Activated CD4-positive, alpha-beta memory T cell treated with anti-CD3 and anti-CD28 coated beads for 36 hours (primary cell): ENCODE data around the gene SREBF1. TPM values are rescaled to one million over a fixed set of nuclear protein-coding genes. Genes with fewer than 3 reads are reported as not detected.

ENCODE experiments used
- CTCF ChIA-PET: fragments of 350-600 bp; sonication (Branson Sonifier 250); formaldehyde crosslinking; loops from one replicate; lab custom pipeline; 2021; ENCODE audit warnings: antibody characterized with exemption, inconsistent platforms; lab: Charles Lee
- POLR2A ChIA-PET: fragments of 350-600 bp; sonication (Branson Sonifier 250); formaldehyde crosslinking; loops from one replicate; lab custom pipeline; 2021; ENCODE audit warnings: antibody characterized with exemption; lab: Charles Lee
- DNase-seq: peaks from one replicate; pipeline ENCODE4 v3.0.0-alpha.2; 2020
- H3K27ac Mint-ChIP-seq: one replicate; pipeline ENCODE4 v1.8.0; 2021; ENCODE audit warnings: mixed read lengths
- H3K27me3 Mint-ChIP-seq: one replicate; pipeline ENCODE4 v1.8.0; 2021; ENCODE audit warnings: mixed read lengths
- H3K36me3 Mint-ChIP-seq: one replicate; pipeline ENCODE4 v1.8.0; 2021; ENCODE audit warnings: mixed read lengths
- H3K4me1 Mint-ChIP-seq: one replicate; pipeline ENCODE4 v1.8.0; 2021; ENCODE audit warnings: low read depth, mixed read lengths
- H3K4me3 Mint-ChIP-seq: one replicate; pipeline ENCODE4 v1.8.0; 2021; ENCODE audit warnings: mild to moderate bottlenecking, mixed read lengths
- H3K9me3 Mint-ChIP-seq: one replicate; pipeline ENCODE4 v1.8.0; 2021; ENCODE audit warnings: mixed read lengths
- intact Hi-C: fragments of 100-400 bp; cut with micrococcal nuclease; formaldehyde crosslinking; loops from one replicate; pipeline ENCODE4 v1.15.1; 2023
- total RNA-seq, 2 experiments: library from RNA; stranded (reverse); gene quantifications; one replicate each; pipeline ENCODE4 v1.2.3, GENCODE V29; 2021

The SREBF1 gene
- total RNA-seq, 2 experiments from 2014 or later = 93.7 to 106 TPM

DNA sequence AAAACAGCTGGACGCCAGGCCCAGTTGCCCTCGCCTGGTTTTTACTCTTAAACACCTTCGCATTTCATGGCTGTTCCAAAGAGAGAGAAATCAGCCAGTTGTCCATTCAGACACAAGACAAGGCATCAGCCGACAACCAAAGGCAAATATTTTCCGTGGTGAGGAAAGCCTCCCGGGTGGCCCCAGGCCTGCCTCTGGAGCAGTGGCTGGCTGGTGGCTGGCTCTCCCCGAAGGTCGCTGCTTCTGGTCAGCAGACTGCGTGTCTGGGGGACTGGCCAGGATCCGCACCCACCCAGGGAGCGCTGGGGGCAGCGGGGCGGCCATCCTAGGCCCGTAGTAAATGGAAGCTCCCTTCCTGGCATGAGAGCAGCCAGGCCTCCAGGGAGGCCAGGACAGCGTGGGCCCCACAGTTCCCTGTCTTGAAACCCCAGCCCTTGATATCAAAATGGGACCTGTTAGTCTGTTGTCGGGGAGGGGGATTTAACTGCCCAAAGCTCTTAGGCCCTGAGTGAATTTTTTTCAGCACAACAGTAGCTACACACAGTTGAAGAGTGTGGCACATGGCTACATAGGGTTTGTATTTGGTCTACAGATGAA, 57.7 kb downstream of the SREBF1 start:
- DNase-seq = no peak
- no peak overlapping the region for H3K27ac Mint-ChIP-seq
- H3K27me3 Mint-ChIP-seq = no peaks in the 10 kb centered on the region
- no peak overlapping the region for H3K4me3 Mint-ChIP-seq
- no peaks in the 10 kb centered on the region for H3K9me3 Mint-ChIP-seq
- ChIA-PET POLR2A (no interaction called here), CTCF (interaction anchor here (1.0 to 1.1 kb wide), 2 partner anchors 70 to 99 kb away, joined by 3 read pairs; no protein-coding TSS in a partner anchor)
- H3K36me3 Mint-ChIP-seq = no peaks in the 10 kb centered on the region
- intact Hi-C loops = no loop called here
- peaks cover 3% of the 10 kb centered on the region for H3K4me1 Mint-ChIP-seq

DNA sequence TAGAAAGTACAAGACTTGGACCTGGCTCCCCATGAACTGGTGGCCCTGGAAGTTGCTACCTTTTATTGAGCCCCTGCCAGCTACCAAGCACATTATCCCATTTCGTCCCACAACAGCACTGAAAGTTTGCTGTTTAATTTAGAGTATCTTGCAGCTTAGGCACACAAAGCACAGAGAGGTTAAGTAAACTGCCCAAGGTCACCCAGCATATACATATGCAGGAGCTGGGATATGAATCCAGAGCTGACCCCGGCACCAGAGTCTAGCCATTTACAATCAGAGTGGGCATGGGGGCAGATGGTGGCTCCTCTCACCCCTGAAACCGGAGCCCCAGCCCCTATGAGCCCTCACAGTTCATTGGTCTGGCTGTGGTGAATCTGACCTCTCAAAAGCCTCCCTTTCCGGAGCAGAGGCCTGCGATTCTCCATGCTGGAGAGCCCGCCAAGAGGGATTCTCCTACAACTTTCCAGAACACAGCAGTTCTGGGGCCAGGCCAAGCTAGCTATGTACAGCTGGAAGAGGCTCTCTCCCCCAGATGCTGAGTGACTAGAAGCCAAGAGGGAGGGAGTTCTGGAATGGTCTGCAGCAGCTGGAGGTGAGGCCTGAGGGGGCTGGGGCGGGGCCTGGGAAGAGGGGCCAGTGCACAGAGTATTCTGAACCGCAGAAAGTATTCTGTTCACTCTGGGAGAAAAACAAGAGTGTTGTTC, 58.3 kb downstream of the SREBF1 start:
- Mint-ChIP-seq H3K9me3 (no peaks in the 10 kb centered on the region), H3K4me3 (no peak overlapping the region), H3K4me1 (peaks cover 5% of the 10 kb centered on the region), H3K27me3 (no peaks in the 10 kb centered on the region), H3K27ac (no peak overlapping the region), H3K36me3 (no peaks in the 10 kb centered on the region)
- CTCF ChIA-PET = interaction anchor here (1.1 to 1.2 kb wide), 2 partner anchors 33 to 98 kb away, joined by 3 read pairs; no protein-coding TSS in a partner anchor
- POLR2A ChIA-PET = no interaction called here
- DNase-seq = no peak
- intact Hi-C loops = no loop called here

DNA sequence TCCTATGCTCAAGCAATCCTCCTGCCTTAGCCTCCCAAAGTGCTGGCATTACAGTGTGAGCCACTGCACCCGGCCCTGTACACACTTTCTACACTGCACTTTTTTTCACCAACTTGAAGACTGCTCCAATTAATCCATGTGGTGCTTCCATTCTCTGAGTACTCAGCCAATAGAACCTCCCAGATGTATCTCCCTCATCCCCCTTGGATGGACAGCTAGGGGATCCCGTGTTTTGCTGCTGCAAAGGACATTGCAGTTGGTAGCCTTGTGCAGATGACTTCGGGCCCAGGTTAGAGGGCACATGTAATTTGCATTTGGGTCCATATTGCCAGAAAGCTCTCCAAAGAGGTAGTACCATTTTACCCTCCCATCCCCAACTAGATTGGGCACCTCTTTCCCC, 59.9 kb downstream of the SREBF1 start:
- H3K4me3 Mint-ChIP-seq = no peak overlapping the region
- no peaks in the 10 kb centered on the region for H3K27me3 Mint-ChIP-seq
- intact Hi-C loops = no loop called here
- no peak for DNase-seq
- H3K9me3 Mint-ChIP-seq = no peaks in the 10 kb centered on the region
- H3K4me1 Mint-ChIP-seq = peaks cover 5% of the 10 kb centered on the region
- no peaks in the 10 kb centered on the region for H3K36me3 Mint-ChIP-seq
- CTCF ChIA-PET = interaction anchor here (1.4 kb wide), 1 partner anchor 142 kb away, joined by 4 read pairs; no protein-coding TSS in a partner anchor
- POLR2A ChIA-PET = no interaction called here
- H3K27ac Mint-ChIP-seq = no peak overlapping the region

DNA sequence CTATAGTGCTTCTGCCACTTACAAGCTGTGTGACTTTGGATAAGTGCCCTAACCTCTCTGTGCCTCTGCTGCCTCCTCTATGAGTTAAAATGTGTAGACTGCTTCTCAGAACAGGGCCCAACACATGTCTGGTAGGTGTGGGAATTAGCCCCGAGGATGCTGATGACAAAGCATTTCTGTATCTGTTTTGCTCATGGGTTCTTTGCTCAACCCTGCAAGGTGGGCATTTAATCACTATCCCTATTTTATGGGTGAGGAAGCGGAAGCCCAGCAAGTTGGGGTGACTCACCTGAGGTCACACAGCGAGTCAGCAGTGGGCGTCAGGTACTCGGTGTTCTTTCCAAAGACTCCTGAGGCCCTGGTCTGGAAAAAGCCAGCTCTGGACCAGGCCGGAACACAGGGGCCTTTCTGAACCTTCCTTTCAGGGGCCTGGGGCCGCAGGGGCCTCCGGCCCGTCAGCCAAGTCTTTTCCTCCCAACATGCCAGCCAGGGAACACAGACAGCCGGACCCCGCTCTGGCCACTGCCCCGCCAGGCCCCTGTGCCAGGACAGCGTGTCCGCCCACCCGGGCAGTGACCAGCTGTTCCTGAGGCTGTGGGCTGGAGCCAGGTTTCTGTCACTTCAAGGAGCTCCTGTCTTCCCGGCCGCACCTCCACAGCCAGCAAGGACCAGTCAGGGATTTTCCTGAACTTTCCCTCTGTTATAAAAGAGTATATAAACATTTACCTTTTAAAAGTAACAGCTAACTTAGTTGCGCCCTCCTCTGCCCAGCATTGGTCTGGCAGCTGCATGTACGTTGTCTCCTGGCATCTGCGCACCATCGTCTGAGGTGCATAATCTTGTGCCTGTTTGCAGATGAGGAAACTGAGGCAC, 62.5 kb downstream of the SREBF1 start:
- Mint-ChIP-seq H3K27me3 (no peaks in the 10 kb centered on the region), H3K36me3 (no peaks in the 10 kb centered on the region), H3K27ac (no peak overlapping the region), H3K4me3 (no peak overlapping the region), H3K4me1 (peaks cover 5% of the 10 kb centered on the region), H3K9me3 (no peaks in the 10 kb centered on the region)
- ChIA-PET CTCF (interaction anchor here (1.2 to 1.3 kb wide), 2 partner anchors 10 to 92 kb away, joined by 4 read pairs; no protein-coding TSS in a partner anchor), POLR2A (interaction anchor here (1.2 kb wide), 1 partner anchor 19 kb away, joined by 4 read pairs; no protein-coding TSS in a partner anchor)
- peak; percentile 48 for DNase-seq
- intact Hi-C loops = no loop called here

DNA sequence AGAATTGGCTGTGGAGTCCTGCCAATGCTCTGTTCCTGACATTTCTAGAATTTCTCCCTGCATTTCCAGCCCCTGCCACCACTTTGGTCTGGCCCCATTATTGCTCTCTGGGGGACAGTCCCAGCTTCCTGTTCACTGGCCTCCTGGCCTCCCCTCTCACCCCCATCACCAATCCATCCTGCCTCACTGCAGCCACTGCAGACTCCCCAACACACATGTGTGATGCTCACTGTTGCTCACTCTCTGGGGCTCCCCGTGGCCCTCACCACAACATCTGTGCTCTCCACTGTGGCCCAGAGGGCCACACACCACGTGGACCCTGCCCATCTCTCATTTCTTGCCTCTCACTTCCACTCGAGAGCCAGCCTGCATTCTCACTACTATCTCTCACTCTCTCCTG, 64.6 kb downstream of the SREBF1 start:
- Mint-ChIP-seq H3K4me1 (peaks cover 5% of the 10 kb centered on the region), H3K36me3 (no peaks in the 10 kb centered on the region), H3K27me3 (no peaks in the 10 kb centered on the region), H3K4me3 (no peak overlapping the region), H3K9me3 (no peaks in the 10 kb centered on the region), H3K27ac (no peak overlapping the region)
- ChIA-PET CTCF (no interaction called here), POLR2A (no interaction called here)
- intact Hi-C loops = no loop called here
- DNase-seq = no peak

DNA sequence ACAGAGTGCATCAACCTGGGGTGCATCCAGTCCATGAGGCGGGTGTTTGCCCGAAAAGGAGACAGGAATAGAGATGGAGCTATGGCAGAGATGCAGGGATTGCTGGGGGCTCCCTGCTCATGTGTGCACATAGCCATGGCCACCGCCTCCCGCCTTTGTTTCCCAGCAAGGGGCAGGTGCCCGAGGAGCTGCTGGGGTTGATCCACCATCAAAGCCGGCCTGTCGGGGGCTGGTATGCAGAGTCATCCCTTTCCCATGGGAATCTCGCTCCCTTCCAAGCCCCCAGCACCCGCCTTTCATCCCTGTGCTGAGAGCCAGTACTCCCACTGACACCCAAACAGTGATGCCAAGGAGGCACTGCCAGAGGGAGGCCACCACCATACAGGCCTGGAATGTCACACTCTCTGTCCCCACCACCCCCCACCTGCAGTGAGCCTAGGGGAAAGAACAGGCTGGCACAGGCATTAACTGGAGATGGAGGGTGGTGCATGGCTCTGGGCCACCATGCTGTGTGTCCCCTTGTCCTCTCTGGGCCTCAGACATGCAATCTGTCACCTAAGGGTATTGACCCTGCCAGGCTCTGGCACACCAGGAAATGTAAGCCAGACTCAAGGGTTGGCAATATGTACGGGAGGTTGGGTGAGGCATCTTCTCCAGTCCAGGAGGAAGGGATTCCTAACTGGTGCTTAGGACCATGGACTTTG, 65.1 kb downstream of the SREBF1 start:
- ChIA-PET POLR2A (no interaction called here), CTCF (no interaction called here)
- Mint-ChIP-seq H3K36me3 (no peaks in the 10 kb centered on the region), H3K4me1 (peaks cover 5% of the 10 kb centered on the region), H3K4me3 (no peak overlapping the region), H3K9me3 (no peaks in the 10 kb centered on the region), H3K27ac (no peak overlapping the region), H3K27me3 (no peaks in the 10 kb centered on the region)
- DNase-seq = no peak
- intact Hi-C loops = no loop called here

DNA sequence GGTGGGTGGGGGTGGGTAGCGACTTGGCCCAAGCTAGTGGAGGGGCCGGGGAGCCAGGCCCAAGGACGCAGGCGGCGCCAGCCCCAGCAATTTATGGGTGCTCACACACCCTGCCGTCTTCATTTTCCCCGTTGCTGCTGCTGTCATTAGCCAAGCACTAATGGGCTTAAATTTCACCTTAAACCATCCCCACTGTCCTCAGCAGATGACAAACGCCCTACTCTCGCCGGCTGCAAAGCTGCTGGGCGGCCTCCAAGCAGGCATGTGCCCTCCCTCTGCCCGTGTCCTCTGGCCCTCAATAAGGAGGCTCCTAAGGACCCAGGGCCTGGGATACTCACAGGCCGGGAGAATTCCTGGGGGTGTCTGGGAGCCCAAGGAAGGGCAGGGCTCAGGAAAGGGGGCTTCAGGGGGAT, 66.1 kb downstream of the SREBF1 start:
- Mint-ChIP-seq H3K27me3 (no peaks in the 10 kb centered on the region), H3K36me3 (no peaks in the 10 kb centered on the region), H3K27ac (no peak overlapping the region), H3K4me3 (no peak overlapping the region), H3K4me1 (peaks cover 5% of the 10 kb centered on the region), H3K9me3 (no peaks in the 10 kb centered on the region)
- intact Hi-C loops = no loop called here
- DNase-seq = no peak
- POLR2A ChIA-PET = no interaction called here
- CTCF ChIA-PET = no interaction called here

DNA sequence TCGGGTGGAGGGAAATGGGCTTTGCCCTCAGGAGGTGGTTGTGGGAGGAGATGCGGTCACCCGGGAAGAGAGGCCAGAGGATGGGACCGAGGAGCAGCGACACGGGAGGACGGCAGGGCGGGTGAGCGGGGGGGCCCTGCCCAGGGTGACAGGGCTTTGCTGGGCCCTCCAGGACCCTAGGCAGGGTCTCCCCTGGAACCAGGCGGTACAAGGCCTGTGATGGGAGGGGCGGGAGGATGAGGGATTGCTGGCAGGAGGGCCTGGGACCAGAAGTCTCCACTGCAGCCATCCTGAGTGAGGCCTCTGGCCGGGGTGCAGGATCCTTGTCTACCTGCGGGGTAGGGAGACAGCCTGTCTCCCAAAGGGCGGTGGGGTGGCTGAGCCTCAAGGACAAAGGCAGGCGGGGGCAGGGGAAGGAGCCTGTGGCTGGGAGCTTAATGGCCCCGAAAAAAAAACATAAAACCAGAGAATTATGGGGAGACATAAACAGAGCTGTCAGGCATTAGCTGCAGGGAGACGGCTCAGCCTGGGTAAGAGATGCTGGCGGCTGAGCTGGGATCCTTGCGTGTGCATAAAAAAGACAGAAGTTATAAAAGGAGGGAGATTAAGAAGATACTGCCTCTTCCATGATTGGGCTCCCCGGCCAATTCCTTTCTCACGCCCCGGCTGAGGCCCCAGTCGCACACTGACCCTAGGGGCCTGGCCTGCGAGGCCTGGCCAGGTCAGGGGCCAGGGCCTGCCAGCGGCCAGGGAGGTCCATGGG, 66.7 kb downstream of the SREBF1 start:
- no peaks in the 10 kb centered on the region for H3K9me3 Mint-ChIP-seq
- DNase-seq = no peak
- intact Hi-C loops = no loop called here
- CTCF ChIA-PET = no interaction called here
- no peak overlapping the region for H3K27ac Mint-ChIP-seq
- no peaks in the 10 kb centered on the region for H3K27me3 Mint-ChIP-seq
- H3K4me1 Mint-ChIP-seq = peaks cover 5% of the 10 kb centered on the region
- H3K36me3 Mint-ChIP-seq = no peaks in the 10 kb centered on the region
- POLR2A ChIA-PET = no interaction called here
- H3K4me3 Mint-ChIP-seq = no peak overlapping the region

DNA sequence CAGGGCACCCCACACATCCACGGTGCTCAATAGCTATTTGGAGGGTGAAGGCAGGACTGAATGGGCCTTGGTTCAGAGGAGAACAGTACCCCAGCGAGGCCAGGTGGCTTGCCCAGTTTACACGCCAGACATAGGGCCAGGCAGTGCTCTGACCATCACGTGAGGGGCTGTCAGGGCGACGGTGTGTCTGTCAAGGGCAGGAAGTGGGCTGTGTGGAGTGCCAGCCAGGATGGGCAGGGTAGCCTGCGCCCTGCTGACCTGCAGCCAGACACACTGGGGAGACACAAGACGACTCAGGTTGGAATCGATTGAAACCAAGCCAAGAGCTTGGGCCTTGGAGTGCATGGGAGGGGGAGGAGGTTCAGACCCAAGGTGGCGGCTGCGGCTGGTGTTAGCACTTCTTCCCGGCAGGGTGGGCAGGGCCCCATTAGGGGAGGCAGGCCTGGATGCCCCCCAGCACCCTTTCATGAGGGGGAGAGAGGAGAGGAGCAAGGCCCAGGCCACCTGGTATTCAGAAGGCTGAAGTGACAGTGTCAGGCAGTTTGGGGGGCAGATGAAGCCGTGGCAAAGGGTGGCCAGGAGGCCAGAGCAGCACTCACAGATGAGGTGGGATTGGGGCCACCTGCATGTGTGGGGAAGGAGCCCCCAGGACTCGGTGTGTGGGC, 68.2 kb downstream of the SREBF1 start:
- Mint-ChIP-seq H3K27ac (no peak overlapping the region), H3K4me1 (peaks cover 2% of the 10 kb centered on the region), H3K4me3 (no peak overlapping the region), H3K9me3 (no peaks in the 10 kb centered on the region), H3K36me3 (no peaks in the 10 kb centered on the region), H3K27me3 (no peaks in the 10 kb centered on the region)
- CTCF ChIA-PET = no interaction called here
- POLR2A ChIA-PET = no interaction called here
- intact Hi-C loops = no loop called here
- DNase-seq = no peak

DNA sequence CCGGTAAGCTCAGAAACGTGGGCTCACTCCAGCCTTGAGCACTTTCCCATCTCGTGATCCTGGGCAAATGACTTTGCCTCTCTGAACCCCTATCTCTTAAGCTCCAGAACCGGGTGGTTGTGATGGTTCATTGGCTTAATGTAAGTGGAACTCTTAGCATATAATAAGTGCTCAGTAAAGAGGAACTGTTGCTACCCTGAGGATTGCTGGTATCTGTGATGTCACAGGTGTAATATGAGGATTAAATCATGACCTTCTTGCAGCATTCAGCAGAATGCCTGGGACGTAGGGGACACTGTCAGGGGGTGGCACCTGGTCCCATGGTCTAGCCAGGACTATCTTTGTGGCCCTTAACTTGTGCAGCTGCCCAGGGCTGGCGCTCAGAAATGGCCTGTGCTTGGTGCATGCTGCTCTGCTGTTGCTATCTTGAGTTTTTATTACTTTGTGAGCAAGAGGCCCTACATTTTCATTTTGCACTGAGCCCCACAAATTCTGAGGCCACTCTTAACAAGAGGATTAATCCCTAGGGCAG, 68.8 kb downstream of the SREBF1 start:
- ChIA-PET POLR2A (interaction anchor here (1.2 kb wide), 1 partner anchor 40 kb away, joined by 3 read pairs; no protein-coding TSS in a partner anchor), CTCF (interaction anchor here (0.7 kb wide), 1 partner anchor 99 kb away, joined by 4 read pairs; no protein-coding TSS in a partner anchor)
- no peak overlapping the region for H3K4me3 Mint-ChIP-seq
- H3K36me3 Mint-ChIP-seq = no peaks in the 10 kb centered on the region
- H3K9me3 Mint-ChIP-seq = no peaks in the 10 kb centered on the region
- DNase-seq = no peak
- no peak overlapping the region for H3K27ac Mint-ChIP-seq
- intact Hi-C loops = no loop called here
- H3K27me3 Mint-ChIP-seq = no peaks in the 10 kb centered on the region
- no peaks in the 10 kb centered on the region for H3K4me1 Mint-ChIP-seq
